ENCODE measurements around the gene RNF212B.

The RNF212B gene

GRCh38 chr14:23296012-23296777, 58.5 kb downstream of the RNF212B start:
- DNase-seq (ENCODE audit: low spot score), result no peak

- no peak for DNase-seq (ENCODE audit: low spot score)
These were observed 59.4 kb downstream of the RNF212B start for GRCh38 chr14:23297096-23297495.

- DNase-seq (ENCODE audit: low spot score), result no peak
These were observed 60.0 kb downstream of the RNF212B start for GRCh38 chr14:23297611-23298277.

GRCh38 chr14:23299211-23299957, 61.6 kb downstream of the RNF212B start:
- no peak for DNase-seq (ENCODE audit: low spot score)

GRCh38 chr14:23299986-23300686, 62.4 kb downstream of the RNF212B start:
- no peak for DNase-seq (ENCODE audit: low spot score)

GRCh38 chr14:23300687-23301223, 63.0 kb downstream of the RNF212B start:
- no peak for DNase-seq (ENCODE audit: low spot score)

GRCh38 chr14:23301288-23301968, 63.7 kb downstream of the RNF212B start:
- DNase-seq (ENCODE audit: low spot score), result peak; percentile 97

- no peak for DNase-seq (ENCODE audit: low spot score)
These were observed 64.2 kb downstream of the RNF212B start for GRCh38 chr14:23301969-23302289.

GRCh38 chr14:23302290-23303225, 64.8 kb downstream of the RNF212B start, which contains the start of gene PPP1R3E:
Gene PPP1R3E, minus strand, starts transcription at chr14:23302859. Its CDS starts 283 bp downstream, at chr14:23302576.
- DNase-seq (ENCODE audit: low spot score), result peak; percentile 75

- DNase-seq (ENCODE audit: low spot score), result peak; percentile 88
These were observed 68.8 kb downstream of the RNF212B start, which contains the start of gene BCL2L2 for GRCh38 chr14:23306412-23307145. Gene BCL2L2, plus strand, starts transcription at chr14:23306833. Its CDS starts 935 bp downstream, at chr14:23307768.

GRCh38 chr14:23307146-23307530, 69.4 kb downstream of the RNF212B start:
- DNase-seq (ENCODE audit: low spot score), result no peak

- DNase-seq (ENCODE audit: low spot score), result no peak
These were observed 70.2 kb downstream of the RNF212B start for GRCh38 chr14:23307687-23308644.

- DNase-seq (ENCODE audit: low spot score), result no peak
These were observed 71.1 kb downstream of the RNF212B start for GRCh38 chr14:23308721-23309445.

- DNase-seq (ENCODE audit: low spot score), result no peak
These were observed 72.8 kb downstream of the RNF212B start for GRCh38 chr14:23310546-23310945.

GRCh38 chr14:23316300-23316699, 78.6 kb downstream of the RNF212B start:
- no peak for DNase-seq (ENCODE audit: low spot score)

- no peak for DNase-seq (ENCODE audit: low spot score)
These were observed 82.2 kb downstream of the RNF212B start for GRCh38 chr14:23319746-23320583.

All from D341Med (cell line).